Measurements from ENCODE around the gene SEMA7A. TPM values are rescaled to one million over a fixed set of nuclear protein-coding genes. Genes with fewer than 3 reads are reported as not detected.
"Not testable (repeated sequence)": the region's sequence is repeated elsewhere in the genome, so short reads cannot be mapped to it uniquely, and the experiment has no call there.

Gene SEMA7A, protein sequence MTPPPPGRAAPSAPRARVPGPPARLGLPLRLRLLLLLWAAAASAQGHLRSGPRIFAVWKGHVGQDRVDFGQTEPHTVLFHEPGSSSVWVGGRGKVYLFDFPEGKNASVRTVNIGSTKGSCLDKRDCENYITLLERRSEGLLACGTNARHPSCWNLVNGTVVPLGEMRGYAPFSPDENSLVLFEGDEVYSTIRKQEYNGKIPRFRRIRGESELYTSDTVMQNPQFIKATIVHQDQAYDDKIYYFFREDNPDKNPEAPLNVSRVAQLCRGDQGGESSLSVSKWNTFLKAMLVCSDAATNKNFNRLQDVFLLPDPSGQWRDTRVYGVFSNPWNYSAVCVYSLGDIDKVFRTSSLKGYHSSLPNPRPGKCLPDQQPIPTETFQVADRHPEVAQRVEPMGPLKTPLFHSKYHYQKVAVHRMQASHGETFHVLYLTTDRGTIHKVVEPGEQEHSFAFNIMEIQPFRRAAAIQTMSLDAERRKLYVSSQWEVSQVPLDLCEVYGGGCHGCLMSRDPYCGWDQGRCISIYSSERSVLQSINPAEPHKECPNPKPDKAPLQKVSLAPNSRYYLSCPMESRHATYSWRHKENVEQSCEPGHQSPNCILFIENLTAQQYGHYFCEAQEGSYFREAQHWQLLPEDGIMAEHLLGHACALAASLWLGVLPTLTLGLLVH
- polyA plus RNA-seq (2012; ENCODE audit: low read depth, missing spikeins), result 51.0 TPM

DNA sequence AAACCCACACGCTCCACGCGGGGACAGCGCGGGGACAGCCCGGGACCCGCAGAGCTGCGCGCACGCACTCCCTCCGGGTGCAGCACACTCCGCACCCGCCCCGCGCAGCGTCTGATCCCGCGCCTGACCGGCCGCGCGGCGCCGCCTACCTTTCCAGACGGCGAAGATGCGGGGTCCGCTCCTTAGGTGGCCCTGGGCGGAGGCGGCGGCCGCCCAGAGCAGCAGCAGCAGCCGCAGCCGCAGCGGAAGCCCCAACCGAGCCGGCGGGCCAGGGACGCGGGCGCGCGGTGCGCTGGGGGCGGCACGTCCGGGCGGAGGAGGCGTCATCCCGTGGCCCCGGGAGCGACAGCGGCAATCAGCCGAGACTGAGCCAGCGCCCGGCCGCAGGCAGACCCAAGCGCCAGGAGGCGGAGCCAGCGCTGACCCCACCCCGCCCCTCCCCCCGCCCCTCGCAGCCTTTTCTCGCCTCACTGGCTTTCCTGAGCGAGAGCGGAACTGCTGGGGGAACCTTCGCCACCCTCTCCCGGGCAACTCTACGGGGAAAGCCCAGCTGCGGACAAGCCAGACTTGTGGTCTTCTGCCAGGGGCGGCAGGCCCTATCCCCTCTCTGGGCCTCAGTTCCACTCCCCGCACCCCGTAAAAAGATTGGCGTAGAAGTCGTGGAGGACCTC lies at the start of gene SEMA7A:
TSS of gene SEMA7A (minus strand) at position 367 of the 671 bp plus-strand sequence. CDS start at position 327, 40 bp downstream.
- TF ChIP-seq POLR2AphosphoS5 (IDR thresholded peaks at IDR 0.05; ENCODE audit: low read depth, low read length), result peak; percentile 93
- TF ChIP-seq TAF1 (IDR thresholded peaks at IDR 0.05; ENCODE audit: low read depth, low read length), result peak; percentile 88
- peak; percentile 74 for TF ChIP-seq SPI1 (IDR thresholded peaks at IDR 0.05; ENCODE audit: low read depth, low read length)
- peak; percentile 40; the same call in 1 of the 2 replicates for TF ChIP-seq POU2F2 (IDR thresholded peaks at IDR 0.05; ENCODE audit: low read depth, low read length)
- peak; percentile 90 for TF ChIP-seq POLR2A (IDR thresholded peaks at IDR 0.05; ENCODE audit: low read depth, low read length)
- peak; percentile 75 for TF ChIP-seq PAX5 (IDR thresholded peaks at IDR 0.05; ENCODE audit: insufficient read depth, low read length, severe bottlenecking)
- peak; percentile 95 for FAIRE-seq
- DNase-seq (ENCODE audit: insufficient read length, low spot score), result peak; percentile 97

GRCh38 chr15:74482661-74483060 lies 48.9 kb upstream of the SEMA7A start:
- TF ChIP-seq POU2F2 (IDR thresholded peaks at IDR 0.05; ENCODE audit: low read depth, low read length) (no peak), POLR2A (IDR thresholded peaks at IDR 0.05; ENCODE audit: low read depth, low read length) (no peak), POLR2AphosphoS5 (IDR thresholded peaks at IDR 0.05; ENCODE audit: low read depth, low read length) (no peak), TAF1 (IDR thresholded peaks at IDR 0.05; ENCODE audit: low read depth, low read length) (no peak), PAX5 (IDR thresholded peaks at IDR 0.05; ENCODE audit: insufficient read depth, low read length, severe bottlenecking) (no peak), SPI1 (IDR thresholded peaks at IDR 0.05; ENCODE audit: low read depth, low read length) (no peak)
- no peak for DNase-seq (ENCODE audit: insufficient read length, low spot score)
- no peak for FAIRE-seq

GRCh38 chr15:74480364-74480763 lies 46.6 kb upstream of the SEMA7A start:
- DNase-seq (ENCODE audit: insufficient read length, low spot score); FAIRE-seq: not testable (repeated sequence)

DNA sequence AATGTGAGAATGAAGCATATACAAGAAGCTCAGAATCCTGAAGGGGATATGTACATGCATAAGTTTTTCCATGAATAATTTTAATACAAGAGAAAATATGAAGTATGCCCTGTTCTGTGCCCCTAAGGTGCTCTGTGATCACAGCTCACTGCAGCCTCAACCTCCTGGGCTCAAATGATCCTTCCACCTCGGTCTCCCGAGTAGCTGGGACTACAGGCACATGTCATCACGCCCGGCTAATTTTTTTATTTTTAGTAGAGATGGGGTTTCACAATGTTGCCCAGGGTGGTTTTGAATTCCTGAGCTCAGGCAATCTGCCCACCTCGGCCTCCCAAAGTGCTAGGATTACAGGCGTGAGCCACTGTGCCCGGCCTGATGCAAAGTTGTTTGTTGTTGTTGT lies 37.9 kb upstream of the SEMA7A start:
- not testable (repeated sequence) for DNase-seq (ENCODE audit: insufficient read length, low spot score)
- FAIRE-seq, result peak; percentile 59

DNA sequence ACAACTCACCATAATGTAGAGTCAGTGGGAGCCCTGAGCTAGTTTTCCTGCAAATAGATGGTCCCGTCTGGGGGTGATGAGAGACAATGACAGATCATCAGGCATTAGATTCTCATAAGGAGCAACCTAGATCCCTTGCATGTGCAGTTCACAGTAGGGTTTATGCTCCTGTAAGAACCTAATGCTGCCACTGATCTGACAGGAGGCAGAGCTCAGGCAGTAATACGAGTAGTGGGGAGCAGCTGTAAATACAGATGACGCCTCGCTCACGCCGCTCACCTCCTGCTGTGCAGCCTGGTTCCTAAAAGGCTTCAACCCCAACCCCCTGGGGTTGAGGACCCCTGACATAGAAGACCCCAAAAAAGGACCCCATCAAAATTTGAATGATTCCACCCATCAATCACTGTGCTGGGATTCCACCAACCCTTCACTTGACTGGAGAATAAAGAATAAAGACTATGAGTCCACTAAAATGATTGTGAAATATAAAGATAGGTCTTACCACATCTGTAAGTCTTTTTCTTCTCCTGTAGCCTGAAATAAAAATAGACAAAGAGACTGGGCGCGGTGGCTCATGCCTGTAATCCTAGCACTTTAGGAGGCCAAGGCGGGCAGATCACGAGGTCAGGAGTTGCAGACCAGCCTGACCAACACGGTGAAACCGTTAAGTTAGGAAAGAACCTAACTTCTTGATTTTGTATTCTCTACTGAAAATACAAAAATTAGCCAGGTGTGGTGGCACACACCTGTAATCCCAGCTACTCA lies 37.1 kb upstream of the SEMA7A start:
- no peak for TF ChIP-seq POLR2AphosphoS5 (IDR thresholded peaks at IDR 0.05; ENCODE audit: low read depth, low read length)
- FAIRE-seq, result no peak
- DNase-seq (ENCODE audit: insufficient read length, low spot score), result no peak

GRCh38 chr15:74468341-74469032 lies 34.7 kb upstream of the SEMA7A start:
- TF ChIP-seq PAX5 (IDR thresholded peaks at IDR 0.05; ENCODE audit: insufficient read depth, low read length, severe bottlenecking) (no peak), POLR2A (IDR thresholded peaks at IDR 0.05; ENCODE audit: low read depth, low read length) (no peak), POLR2AphosphoS5 (IDR thresholded peaks at IDR 0.05; ENCODE audit: low read depth, low read length) (no peak), SPI1 (IDR thresholded peaks at IDR 0.05; ENCODE audit: low read depth, low read length) (no peak), TAF1 (IDR thresholded peaks at IDR 0.05; ENCODE audit: low read depth, low read length) (no peak), POU2F2 (IDR thresholded peaks at IDR 0.05; ENCODE audit: low read depth, low read length) (no peak)
- FAIRE-seq (no peak), DNase-seq (ENCODE audit: insufficient read length, low spot score) (no peak)

DNA sequence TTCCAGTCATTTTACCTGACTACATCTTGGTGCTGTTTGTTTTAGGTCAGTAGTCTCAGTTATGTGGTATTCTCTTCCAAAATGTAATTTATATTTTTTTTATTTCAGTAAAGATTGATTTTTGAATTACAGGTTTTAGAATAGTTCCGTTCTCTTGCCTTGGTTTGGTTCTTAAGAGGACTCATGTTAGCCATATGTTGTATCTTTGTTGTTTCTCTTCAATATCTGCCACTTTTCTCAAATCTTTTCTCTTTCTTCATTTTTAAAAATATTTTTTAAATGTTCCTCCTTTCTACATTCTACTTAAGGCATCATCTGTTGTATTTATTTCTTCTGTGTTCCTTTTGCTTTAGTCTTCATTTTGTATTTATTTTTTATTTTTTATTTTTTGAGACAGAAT lies 32.8 kb upstream of the SEMA7A start:
- FAIRE-seq (no peak), DNase-seq (ENCODE audit: insufficient read length, low spot score) (no peak)
- no peak for TF ChIP-seq POU2F2 (IDR thresholded peaks at IDR 0.05; ENCODE audit: low read depth, low read length)
- TF ChIP-seq PAX5 (IDR thresholded peaks at IDR 0.05; ENCODE audit: insufficient read depth, low read length, severe bottlenecking), result no peak
- TF ChIP-seq POLR2AphosphoS5 (IDR thresholded peaks at IDR 0.05; ENCODE audit: low read depth, low read length), result no peak
- TF ChIP-seq SPI1 (IDR thresholded peaks at IDR 0.05; ENCODE audit: low read depth, low read length), result no peak
- no peak for TF ChIP-seq TAF1 (IDR thresholded peaks at IDR 0.05; ENCODE audit: low read depth, low read length)
- TF ChIP-seq POLR2A (IDR thresholded peaks at IDR 0.05; ENCODE audit: low read depth, low read length), result no peak

DNA sequence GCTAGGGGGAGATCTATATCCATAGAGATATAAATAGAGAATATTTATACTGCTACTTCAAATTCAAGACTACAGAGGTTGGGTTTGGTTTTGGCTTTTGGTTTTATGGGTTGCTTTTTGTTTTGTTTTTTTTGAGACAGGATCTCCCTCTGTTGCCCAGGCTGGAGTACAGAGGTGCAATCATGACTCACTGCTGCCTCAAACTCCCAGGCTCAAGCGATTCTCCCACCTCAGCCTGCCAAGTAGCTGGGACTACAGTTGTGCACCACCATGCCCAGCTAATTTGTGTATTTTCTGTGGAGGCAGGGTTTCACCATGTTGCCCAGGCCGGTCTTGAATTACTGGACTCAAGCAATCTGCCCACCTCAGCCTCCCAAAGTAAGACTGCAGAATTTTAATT lies 31.1 kb upstream of the SEMA7A start:
- DNase-seq (ENCODE audit: insufficient read length, low spot score) (no peak), FAIRE-seq (no peak)
- TF ChIP-seq POU2F2 (IDR thresholded peaks at IDR 0.05; ENCODE audit: low read depth, low read length), result no peak
- TF ChIP-seq POLR2AphosphoS5 (IDR thresholded peaks at IDR 0.05; ENCODE audit: low read depth, low read length), result no peak
- no peak for TF ChIP-seq SPI1 (IDR thresholded peaks at IDR 0.05; ENCODE audit: low read depth, low read length)
- no peak for TF ChIP-seq POLR2A (IDR thresholded peaks at IDR 0.05; ENCODE audit: low read depth, low read length)
- no peak for TF ChIP-seq TAF1 (IDR thresholded peaks at IDR 0.05; ENCODE audit: low read depth, low read length)
- TF ChIP-seq PAX5 (IDR thresholded peaks at IDR 0.05; ENCODE audit: insufficient read depth, low read length, severe bottlenecking), result no peak

GRCh38 chr15:74464216-74464615 lies 30.5 kb upstream of the SEMA7A start:
- peak; percentile 74 for FAIRE-seq

More at GRCh38 chr15:74464216-74464615, 30.5 kb upstream of the SEMA7A start:
- DNase-seq (ENCODE audit: insufficient read length, low spot score), result no peak
- TF ChIP-seq SPI1 (IDR thresholded peaks at IDR 0.05; ENCODE audit: low read depth, low read length) (peak; percentile 58; the same call in 1 of the 2 replicates), POLR2A (IDR thresholded peaks at IDR 0.05; ENCODE audit: low read depth, low read length) (no peak)
